GM13977 (cell line): ENCODE data around the gene ZMYND10.

Source experiments
- DNase-seq: peaks from one replicate; pipeline ENCODE4 v3.0.0; 2012; ENCODE audit warnings: low spot score
- in situ Hi-C: fragments of 300-500 bp; cut with MboI; formaldehyde crosslinking; loops from one replicate; pipeline ENCODE4 v1.12.0; 2022; ENCODE audit warnings: low sequenced_read_pairs, low pct_unique_long_range_greater_than_20kb, mixed read lengths, inconsistent platforms; ENCODE audit not compliant: unreplicated experiment
- TF ChIP-seq, protein P1 (sequence below): IDR thresholded peaks from 2 replicates; pipeline ENCODE4 v1.5.1; 2012; ENCODE audit warnings: mild to moderate bottlenecking, control low read depth; ENCODE audit not compliant: insufficient read depth; ENCODE audit errors: extremely low read depth, missing control alignments

The ZMYND10 gene

DNA sequence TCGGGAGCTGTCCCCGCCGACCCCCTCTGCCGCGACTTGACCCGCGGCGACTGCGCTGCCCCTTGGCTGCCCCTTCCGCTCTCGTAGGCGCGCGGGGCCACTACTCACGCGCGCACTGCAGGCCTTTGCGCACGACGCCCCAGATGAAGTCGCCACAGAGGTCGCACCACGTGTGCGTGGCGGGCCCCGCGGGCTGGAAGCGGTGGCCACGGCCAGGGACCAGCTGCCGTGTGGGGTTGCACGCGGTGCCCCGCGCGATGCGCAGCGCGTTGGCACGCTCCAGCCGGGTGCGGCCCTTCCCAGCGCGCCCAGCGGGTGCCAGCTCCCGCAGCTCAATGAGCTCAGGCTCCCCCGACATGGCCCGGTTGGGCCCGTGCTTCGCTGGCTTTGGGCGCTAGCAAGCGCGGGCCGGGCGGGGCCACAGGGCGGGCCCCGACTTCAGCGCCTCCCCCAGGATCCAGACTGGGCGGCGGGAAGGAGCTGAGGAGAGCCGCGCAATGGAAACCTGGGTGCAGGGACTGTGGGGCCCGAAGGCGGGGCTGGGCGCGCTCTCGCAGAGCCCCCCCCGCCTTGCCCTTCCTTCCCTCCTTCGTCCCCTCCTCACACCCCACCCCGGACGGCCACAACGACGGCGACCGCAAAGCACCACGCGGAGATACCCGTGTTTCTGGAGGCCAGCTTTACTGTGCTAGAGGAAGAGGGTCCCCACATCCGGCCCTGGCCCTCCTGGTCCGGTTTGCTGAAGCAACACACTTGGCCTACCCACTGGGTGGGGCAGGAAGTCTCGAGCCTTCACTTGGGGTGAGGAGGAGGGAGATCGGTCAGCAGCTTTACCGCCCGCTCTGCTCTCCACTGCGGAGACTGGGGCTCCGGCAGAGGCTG is 4.8 kb downstream of the ZMYND10 start, which contains the start of gene RASSF1:
Gene RASSF1 (minus strand): TSS at position 389 of the 882 bp plus-strand sequence. CDS start 31 bp downstream, at position 358.
- in situ Hi-C loops = loop anchor here (10.0 kb wide), 1 partner anchor 214 kb away; no protein-coding TSS in a partner anchor
- DNase-seq = peak; percentile 84
- TF ChIP-seq, protein P1, sequence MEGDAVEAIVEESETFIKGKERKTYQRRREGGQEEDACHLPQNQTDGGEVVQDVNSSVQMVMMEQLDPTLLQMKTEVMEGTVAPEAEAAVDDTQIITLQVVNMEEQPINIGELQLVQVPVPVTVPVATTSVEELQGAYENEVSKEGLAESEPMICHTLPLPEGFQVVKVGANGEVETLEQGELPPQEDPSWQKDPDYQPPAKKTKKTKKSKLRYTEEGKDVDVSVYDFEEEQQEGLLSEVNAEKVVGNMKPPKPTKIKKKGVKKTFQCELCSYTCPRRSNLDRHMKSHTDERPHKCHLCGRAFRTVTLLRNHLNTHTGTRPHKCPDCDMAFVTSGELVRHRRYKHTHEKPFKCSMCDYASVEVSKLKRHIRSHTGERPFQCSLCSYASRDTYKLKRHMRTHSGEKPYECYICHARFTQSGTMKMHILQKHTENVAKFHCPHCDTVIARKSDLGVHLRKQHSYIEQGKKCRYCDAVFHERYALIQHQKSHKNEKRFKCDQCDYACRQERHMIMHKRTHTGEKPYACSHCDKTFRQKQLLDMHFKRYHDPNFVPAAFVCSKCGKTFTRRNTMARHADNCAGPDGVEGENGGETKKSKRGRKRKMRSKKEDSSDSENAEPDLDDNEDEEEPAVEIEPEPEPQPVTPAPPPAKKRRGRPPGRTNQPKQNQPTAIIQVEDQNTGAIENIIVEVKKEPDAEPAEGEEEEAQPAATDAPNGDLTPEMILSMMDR = no peak

DNA sequence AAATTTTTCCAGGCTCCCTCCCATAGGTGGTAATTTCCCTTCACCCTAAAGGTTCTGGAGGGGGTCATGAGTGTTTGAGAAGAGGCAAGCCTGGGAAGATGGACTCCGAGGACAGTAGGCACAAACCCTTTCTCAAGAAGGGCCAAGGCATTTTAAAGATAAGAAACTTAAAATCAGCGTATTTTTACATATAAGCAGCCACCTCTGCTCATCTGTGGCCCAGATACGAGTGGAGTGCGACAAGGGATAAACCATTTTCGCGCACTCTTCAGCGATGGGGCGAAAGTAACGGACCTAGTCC is 5.4 kb downstream of the ZMYND10 start:
- in situ Hi-C loops = loop anchor here (10.0 kb wide), 1 partner anchor 215 kb away; no protein-coding TSS in a partner anchor

DNA sequence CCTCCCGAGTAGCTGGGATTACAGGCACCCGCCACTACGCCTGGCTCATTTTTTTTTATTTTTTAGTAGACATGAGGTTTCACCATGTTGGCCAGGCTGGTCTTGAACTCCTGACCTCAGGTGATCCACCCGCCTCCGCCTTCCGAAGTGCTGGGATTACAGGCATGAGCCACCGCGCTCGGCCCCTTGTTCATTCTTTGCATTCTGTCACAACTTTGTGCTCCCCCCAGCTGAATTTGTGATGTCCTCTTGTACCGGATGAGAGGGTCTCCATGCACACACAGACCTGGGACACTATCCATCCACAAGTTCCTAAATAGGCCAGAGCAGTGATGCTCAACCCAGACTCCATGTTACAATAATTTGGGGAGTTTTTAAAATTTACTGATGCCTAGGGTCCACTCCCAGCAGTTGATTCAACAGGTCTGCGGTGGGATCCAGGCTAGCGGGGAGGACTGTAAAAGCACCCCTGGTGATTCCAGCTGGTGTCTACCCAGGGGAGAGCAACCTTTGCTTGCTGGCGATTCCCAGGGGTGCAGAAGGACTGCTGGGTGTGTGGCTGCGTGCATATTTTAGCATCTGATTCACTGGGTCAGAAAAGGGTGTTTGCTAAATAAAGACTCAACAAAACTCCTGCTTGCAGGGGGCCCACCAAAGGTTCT is 5.9 kb downstream of the ZMYND10 start:
- TF ChIP-seq, protein P1 = no peak
- in situ Hi-C loops = loop anchor here (10.0 kb wide), 1 partner anchor 215 kb away; no protein-coding TSS in a partner anchor
- DNase-seq = no peak

More for the DNA sequence above, 5.4 kb downstream of the ZMYND10 start:
- TF ChIP-seq, protein P1 = no peak
- DNase-seq = no peak

DNA sequence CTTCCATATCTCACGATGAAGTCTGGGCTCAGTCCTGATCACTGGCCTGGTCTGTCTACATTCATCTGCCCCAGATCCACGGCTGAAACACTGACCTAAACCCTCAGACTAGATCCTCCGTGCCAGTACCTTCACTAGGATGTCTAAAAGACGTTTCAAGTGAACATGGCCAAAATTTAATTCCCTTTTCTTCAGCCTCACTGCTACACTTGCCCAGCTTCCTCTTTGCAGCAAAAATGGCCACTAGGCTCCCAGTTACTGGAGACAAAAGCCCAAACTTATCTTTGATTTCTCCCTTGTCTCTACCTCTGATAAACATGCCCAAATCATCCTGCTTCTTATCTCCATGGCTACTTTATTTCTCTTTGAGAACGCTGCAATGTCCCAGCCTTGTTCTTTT is 6.6 kb downstream of the ZMYND10 start:
- TF ChIP-seq, protein P1 = no peak
- no peak for DNase-seq
- in situ Hi-C loops = no loop called here

DNA sequence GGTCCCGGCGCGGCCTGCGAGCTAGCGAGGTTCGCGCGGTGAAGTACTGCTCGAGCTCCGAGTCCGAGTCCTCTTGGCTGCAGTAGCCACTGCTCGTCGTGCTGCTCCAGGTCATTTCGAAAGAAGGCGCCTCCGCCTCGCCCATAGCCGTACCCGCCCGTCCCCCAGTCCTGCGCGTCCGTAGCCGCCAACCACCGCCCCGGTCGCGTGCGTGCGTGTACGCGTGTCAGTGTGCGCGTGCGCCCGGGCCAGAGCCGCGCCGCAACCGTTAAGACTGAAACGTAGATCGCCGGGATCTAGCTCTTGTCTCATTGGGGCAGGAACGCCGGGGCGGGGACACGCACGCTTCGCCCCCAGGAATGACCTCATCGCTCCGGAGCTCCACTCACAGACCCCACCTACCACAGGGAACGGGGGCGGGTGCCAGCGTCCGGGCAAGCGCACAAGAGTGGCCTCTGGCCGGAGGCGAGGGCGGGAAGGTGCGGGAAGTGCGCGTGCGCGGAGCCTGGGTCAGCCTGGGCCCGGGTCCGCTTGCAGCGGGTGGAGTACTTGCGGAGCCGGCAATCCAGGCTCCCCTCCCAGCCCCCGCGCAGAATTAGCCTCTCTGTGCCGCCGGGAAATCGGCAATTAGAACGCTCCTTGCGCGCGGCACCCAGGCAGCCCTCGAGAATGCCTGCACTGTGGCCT is 8.2 kb downstream of the ZMYND10 start:
- DNase-seq = peak; percentile 99
- in situ Hi-C loops = no loop called here
- TF ChIP-seq, protein P1 = no peak

DNA sequence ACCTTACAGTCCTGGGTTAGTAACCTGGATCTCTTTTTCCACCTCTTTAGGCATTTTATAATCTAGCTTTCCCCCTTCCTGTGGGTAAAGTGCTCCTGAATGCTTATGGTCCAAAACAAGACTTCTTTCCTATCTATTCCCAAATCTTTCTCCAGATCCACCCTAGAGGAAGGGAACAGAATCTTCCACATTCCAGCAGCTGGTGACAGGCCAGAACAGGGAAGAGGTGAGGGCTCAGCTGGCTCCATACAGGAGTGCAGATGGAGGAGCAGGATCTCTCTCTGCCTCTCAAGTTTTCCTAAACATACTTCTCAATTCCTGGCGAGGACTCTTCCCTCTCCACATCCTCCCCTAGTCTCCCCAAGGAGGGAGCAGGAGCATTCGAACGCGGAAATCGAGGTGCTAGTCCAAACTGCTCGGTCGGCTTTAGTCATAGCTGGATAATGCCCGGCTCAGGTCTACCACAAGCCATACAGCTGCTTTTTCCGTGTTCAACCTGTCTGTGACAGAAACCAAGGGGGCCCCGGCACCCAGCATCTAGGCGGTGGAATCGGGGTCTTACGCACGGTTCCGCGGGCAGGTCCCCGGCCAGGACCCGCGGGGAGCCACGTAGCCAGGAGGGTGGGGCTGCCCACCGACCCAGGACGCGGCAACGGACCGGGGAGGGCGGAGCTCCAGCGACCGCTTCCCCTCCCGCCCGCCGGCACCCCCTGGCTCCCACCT is 8.9 kb downstream of the ZMYND10 start:
- TF ChIP-seq, protein P1 = no peak
- in situ Hi-C loops = no loop called here
- no peak for DNase-seq
